Measurements from ENCODE around the gene LY6G6C.

Gene LY6G6C

DNA sequence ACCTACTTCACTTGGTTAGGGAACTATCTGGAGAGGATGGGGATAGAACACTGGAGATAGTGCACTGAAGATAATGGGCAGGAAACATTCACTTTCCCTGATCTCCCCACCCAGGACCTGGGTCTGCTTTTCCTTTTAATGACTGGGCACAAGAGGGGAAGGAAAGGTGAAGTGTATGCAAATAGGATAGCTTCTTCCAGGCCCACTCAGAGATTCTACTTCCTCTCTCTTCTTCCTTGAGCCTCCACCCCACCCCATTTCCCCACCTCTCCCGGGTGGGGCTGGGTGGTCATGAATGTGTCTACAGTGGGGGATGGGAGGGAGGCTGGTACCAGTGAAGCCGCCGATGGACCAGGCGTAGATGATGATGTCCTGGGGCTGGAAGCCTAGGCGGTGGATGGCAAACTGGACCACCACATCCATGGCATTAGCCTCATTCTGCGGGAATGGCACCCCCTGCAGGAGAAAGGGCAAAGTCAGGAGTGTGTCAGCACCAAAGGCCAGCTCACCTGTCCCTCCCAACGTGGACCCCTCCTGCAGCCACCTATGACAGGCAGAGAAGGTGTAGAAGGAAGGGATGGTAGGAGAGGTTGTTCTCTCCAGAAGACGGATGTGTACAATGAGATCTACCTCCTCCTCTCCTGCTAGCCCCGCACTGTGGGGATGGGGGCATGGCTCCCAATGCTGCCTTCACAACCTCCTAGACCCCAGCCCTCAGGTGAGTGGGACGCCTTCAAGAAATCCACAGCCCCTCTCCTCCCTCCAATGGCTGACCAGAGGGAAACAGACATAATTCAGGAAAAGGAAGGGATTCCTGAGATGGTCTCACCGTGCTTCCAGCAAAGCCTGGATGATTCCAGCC, 32.1 kb downstream of the LY6G6C start:
- H3K27ac ChIP-seq (ENCODE audit: extremely low read depth, low read depth, low read length) = no peak overlapping the region

DNA sequence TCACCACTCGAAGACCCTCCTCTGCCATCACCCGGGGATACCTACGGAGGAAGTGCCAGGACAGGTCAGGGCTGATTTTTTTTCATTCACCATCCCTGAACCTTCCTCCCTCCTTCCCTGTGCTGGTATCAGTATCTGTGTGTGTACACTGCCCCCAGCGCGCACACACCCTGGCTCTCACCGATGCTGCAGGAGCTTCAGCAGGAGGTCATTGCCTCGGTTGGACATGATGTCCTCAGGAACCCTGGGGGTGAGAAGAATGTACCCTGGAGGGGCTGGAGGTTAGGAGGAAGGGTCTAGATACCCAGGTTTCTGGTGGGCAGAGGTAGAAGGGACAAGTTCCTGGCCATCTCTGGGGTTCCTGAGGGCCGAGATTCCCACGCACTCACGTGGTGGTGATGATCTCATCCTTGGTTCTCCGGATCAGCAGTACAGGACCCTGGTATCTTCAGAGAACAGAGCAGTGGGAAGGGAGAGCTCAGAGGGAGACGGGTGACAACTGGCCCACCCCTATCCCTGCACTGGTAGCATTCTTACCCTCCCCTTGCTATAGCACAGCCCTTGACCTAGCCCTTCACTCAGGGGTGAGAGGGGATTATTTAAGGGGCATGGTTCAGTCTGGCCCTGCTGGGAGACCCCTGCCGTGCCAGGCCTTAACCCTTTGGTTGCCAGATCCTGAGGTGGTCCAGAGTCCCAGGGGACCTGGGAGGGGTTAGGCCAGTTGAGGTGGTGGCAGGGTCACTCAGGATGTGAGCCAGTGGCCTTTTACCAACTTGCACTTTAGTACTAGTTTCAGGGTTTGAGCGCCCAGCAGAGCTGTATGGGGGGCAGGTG, 33.5 kb downstream of the LY6G6C start:
- TF ChIP-seq, protein P1, sequence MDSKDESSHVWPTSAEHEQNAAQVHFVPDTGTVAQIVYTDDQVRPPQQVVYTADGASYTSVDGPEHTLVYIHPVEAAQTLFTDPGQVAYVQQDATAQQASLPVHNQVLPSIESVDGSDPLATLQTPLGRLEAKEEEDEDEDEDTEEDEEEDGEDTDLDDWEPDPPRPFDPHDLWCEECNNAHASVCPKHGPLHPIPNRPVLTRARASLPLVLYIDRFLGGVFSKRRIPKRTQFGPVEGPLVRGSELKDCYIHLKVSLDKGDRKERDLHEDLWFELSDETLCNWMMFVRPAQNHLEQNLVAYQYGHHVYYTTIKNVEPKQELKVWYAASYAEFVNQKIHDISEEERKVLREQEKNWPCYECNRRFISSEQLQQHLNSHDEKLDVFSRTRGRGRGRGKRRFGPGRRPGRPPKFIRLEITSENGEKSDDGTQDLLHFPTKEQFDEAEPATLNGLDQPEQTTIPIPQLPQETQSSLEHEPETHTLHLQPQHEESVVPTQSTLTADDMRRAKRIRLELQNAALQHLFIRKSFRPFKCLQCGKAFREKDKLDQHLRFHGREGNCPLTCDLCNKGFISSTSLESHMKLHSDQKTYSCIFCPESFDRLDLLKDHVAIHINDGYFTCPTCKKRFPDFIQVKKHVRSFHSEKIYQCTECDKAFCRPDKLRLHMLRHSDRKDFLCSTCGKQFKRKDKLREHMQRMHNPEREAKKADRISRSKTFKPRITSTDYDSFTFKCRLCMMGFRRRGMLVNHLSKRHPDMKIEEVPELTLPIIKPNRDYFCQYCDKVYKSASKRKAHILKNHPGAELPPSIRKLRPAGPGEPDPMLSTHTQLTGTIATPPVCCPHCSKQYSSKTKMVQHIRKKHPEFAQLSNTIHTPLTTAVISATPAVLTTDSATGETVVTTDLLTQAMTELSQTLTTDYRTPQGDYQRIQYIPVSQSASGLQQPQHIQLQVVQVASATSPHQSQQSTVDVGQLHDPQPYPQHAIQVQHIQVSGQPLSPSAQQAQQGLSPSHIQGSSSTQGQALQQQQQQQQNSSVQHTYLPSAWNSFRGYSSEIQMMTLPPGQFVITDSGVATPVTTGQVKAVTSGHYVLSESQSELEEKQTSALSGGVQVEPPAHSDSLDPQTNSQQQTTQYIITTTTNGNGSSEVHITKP (tag by site-specific recombination; IDR thresholded peaks at IDR 0.05) = peak; percentile 50; the same call in 1 of the 2 replicates
- 0 out of 2 replicates have a peak, but pooled peaks have one; percentile 13 for TF ChIP-seq ZIC2 (tag by site-specific recombination; IDR thresholded peaks at IDR 0.05)
- TF ChIP-seq ZNF777 (tag by site-specific recombination; IDR thresholded peaks at IDR 0.05; ENCODE audit: borderline replicate concordance) = no peak
- no peak for TF ChIP-seq ZFP41 (tag by site-specific recombination; IDR thresholded peaks at IDR 0.05; ENCODE audit: borderline replicate concordance)
- TF ChIP-seq ZNF600 (tag by site-specific recombination; IDR thresholded peaks at IDR 0.05) = peak; percentile 62
- TF ChIP-seq ZEB2 (tag by site-specific recombination; IDR thresholded peaks at IDR 0.05) = no peak
- TF ChIP-seq ZNF596 (tag by site-specific recombination; IDR thresholded peaks at IDR 0.05) = no peak
- no peak for TF ChIP-seq ZNF707 (tag by site-specific recombination; IDR thresholded peaks at IDR 0.05)
- TF ChIP-seq KLF1 (tag by site-specific recombination; IDR thresholded peaks at IDR 0.05) = no peak
- TF ChIP-seq PRDM1 (tag by site-specific recombination; IDR thresholded peaks at IDR 0.05) = no peak
- Histone ChIP-seq H3K27ac (ENCODE audit: extremely low read depth, low read depth, low read length) (no peak overlapping the region), H3K36me3 (ENCODE audit: control insufficient read depth in 2 of 2, insufficient read depth in 1 of 2, low read length in 2 of 2) (peaks cover 0 to 66% of the 10 kb centered on the region in 2 experiments; a peak in 1 of 3 replicates), H3K4me3 (ENCODE audit: low read depth, low read length) (no peak overlapping the region), H3K4me1 (ENCODE audit: control insufficient read depth, insufficient read depth, low read length) (no peaks in the 10 kb centered on the region), H3K9me3 (ENCODE audit: control insufficient read depth, insufficient read depth, low read depth, low read length) (no peaks in the 10 kb centered on the region)
- ChIA-PET CTCF (interaction anchor here (0.6 to 4.6 kb wide), 5 partner anchors 8 to 82 kb away, joined by 3 to 24 read pairs (median 3); partner anchors contain the start of genes GPANK1 and LY6G5C), POLR2A (interaction anchor here (0.5 to 1.4 kb wide), 6 partner anchors 15 to 440 kb away, joined by 3 to 10 read pairs (median 4); partner anchors contain the start of genes ABHD16A, ATF6B and HSPA1B)

More for the DNA sequence above, 32.1 kb downstream of the LY6G6C start:
- Histone ChIP-seq H3K4me3 (ENCODE audit: low read depth, low read length) (no peak overlapping the region), H3K9me3 (ENCODE audit: control insufficient read depth, insufficient read depth, low read depth, low read length) (no peaks in the 10 kb centered on the region), H3K4me1 (ENCODE audit: control insufficient read depth, insufficient read depth, low read length) (no peaks in the 10 kb centered on the region), H3K36me3 (ENCODE audit: control insufficient read depth in 2 of 2, insufficient read depth in 1 of 2, low read length in 2 of 2) (peaks cover 0 to 74% of the 10 kb centered on the region in 2 experiments; a peak in 2 of 3 replicates)
- CTCF ChIA-PET = interaction anchor here (0.6 to 4.6 kb wide), 17 partner anchors 9 to 209 kb away, joined by 3 to 24 read pairs (median 4); partner anchors contain the start of genes C6orf47, DDAH2, LY6G5B and LY6G5C
- POLR2A ChIA-PET = interaction anchor here (0.6 to 1.4 kb wide), 6 partner anchors 9 to 173 kb away, joined by 3 to 4 read pairs (median 4); partner anchors contain the start of genes CSNK2B, HSPA1A, HSPA1B and HSPA1L
- TF ChIP-seq ZNF146 (tag by site-specific recombination; IDR thresholded peaks at IDR 0.05) = no peak
- TF ChIP-seq KLF1 (tag by site-specific recombination; IDR thresholded peaks at IDR 0.05) = peak; percentile 77
- TF ChIP-seq ZNF654 (tag by site-specific recombination; IDR thresholded peaks at IDR 0.05; ENCODE audit: low read depth) = peak; percentile 6; the same call in 1 of the 2 replicates
- no peak for TF ChIP-seq IKZF3 (tag by site-specific recombination; IDR thresholded peaks at IDR 0.05)

DNA sequence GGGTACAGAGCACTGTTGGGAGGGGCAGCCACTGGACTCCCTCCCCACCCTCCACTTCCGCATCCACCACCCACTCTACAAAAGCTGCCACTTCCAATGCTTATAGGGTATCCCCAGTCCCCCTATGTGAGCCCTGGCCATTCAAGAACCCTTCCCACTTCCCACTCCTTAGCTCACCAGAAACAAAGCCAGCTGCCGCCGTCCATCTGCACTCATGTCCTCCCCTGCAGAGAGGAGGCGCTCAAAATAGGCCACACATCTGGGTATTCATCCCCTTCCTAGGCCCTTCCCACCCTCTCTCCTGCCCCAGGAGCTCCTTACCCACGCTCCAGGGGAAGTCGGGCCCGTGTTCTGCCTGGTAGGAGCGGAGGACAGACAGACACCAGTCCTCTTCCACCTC, 34.2 kb downstream of the LY6G6C start:
- H3K27ac ChIP-seq (ENCODE audit: extremely low read depth, low read depth, low read length) = no peak overlapping the region
- no peaks in the 10 kb centered on the region for H3K4me1 ChIP-seq (ENCODE audit: control insufficient read depth, insufficient read depth, low read length)
- ChIA-PET CTCF (interaction anchor here (0.6 kb wide), 1 partner anchor 22 kb away, joined by 3 read pairs; the partner anchor contains the start of gene GPANK1), POLR2A (interaction anchor here (0.5 to 1.4 kb wide), 6 partner anchors 16 to 441 kb away, joined by 3 to 10 read pairs (median 4); partner anchors contain the start of genes ABHD16A, ATF6B and HSPA1B)
- H3K4me3 ChIP-seq (ENCODE audit: low read depth, low read length) = no peak overlapping the region
- H3K9me3 ChIP-seq (ENCODE audit: control insufficient read depth, insufficient read depth, low read depth, low read length) = no peaks in the 10 kb centered on the region
- H3K36me3 ChIP-seq (ENCODE audit: control insufficient read depth in 2 of 2, insufficient read depth in 1 of 2, low read length in 2 of 2) = peaks cover 0 to 60% of the 10 kb centered on the region in 2 experiments; a peak in 1 of 3 replicates
- TF ChIP-seq, protein P2, sequence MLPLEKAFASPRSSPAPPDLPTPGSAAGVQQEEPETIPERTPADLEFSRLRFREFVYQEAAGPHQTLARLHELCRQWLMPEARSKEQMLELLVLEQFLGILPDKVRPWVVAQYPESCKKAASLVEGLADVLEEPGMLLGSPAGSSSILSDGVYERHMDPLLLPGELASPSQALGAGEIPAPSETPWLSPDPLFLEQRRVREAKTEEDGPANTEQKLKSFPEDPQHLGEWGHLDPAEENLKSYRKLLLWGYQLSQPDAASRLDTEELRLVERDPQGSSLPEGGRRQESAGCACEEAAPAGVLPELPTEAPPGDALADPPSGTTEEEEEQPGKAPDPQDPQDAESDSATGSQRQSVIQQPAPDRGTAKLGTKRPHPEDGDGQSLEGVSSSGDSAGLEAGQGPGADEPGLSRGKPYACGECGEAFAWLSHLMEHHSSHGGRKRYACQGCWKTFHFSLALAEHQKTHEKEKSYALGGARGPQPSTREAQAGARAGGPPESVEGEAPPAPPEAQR (tag by site-specific recombination; IDR thresholded peaks at IDR 0.05) = no peak
- no peak for TF ChIP-seq ZNF335 (tag by site-specific recombination; conservative IDR thresholded peaks at IDR 0.05)
- no peak for TF ChIP-seq ZNF473 (tag by site-specific recombination; IDR thresholded peaks at IDR 0.05)
- no peak for TF ChIP-seq ZNF623 (tag by site-specific recombination; IDR thresholded peaks at IDR 0.05)
- no peak for TF ChIP-seq ZSCAN16 (tag by site-specific recombination; IDR thresholded peaks at IDR 0.05)
- TF ChIP-seq SP2 (tag by site-specific recombination; IDR thresholded peaks at IDR 0.05) = no peak
- TF ChIP-seq, protein P3, sequence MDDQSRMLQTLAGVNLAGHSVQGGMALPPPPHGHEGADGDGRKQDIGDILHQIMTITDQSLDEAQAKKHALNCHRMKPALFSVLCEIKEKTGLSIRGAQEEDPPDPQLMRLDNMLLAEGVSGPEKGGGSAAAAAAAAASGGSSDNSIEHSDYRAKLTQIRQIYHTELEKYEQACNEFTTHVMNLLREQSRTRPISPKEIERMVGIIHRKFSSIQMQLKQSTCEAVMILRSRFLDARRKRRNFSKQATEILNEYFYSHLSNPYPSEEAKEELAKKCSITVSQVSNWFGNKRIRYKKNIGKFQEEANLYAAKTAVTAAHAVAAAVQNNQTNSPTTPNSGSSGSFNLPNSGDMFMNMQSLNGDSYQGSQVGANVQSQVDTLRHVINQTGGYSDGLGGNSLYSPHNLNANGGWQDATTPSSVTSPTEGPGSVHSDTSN (CRISPR knock-in tag; IDR thresholded peaks at IDR 0.05) = no peak
- no peak for TF ChIP-seq ZNF624 (tag by site-specific recombination; IDR thresholded peaks at IDR 0.05)
